GM18520 (cell line): ENCODE measurements around the gene FBXL7.

Source experiments
- ATAC-seq: cut with Tn5 transposase; IDR thresholded peaks from one replicate; pipeline ENCODE4 v1.9.1; 2021; ENCODE audit not compliant: unreplicated experiment

The FBXL7 gene

GRCh38 chr5:15752663-15753285, 252.8 kb downstream of the FBXL7 start:
- no peak for ATAC-seq

- ATAC-seq = no peak
Observed at GRCh38 chr5:15753752-15754151, 253.8 kb downstream of the FBXL7 start.

GRCh38 chr5:15757103-15757502, 257.1 kb downstream of the FBXL7 start:
- ATAC-seq = no peak

GRCh38 chr5:15757619-15758018, 257.6 kb downstream of the FBXL7 start:
- ATAC-seq = no peak

GRCh38 chr5:15762668-15763067, 262.7 kb downstream of the FBXL7 start:
- ATAC-seq = no peak

- no peak for ATAC-seq
Observed at GRCh38 chr5:15763754-15764153, 263.8 kb downstream of the FBXL7 start.

GRCh38 chr5:15768936-15769335, 269.0 kb downstream of the FBXL7 start:
- ATAC-seq = no peak

GRCh38 chr5:15772131-15772530, 272.2 kb downstream of the FBXL7 start:
- ATAC-seq = no peak

- ATAC-seq = no peak
Observed at GRCh38 chr5:15774632-15775031, 274.7 kb downstream of the FBXL7 start.

- no peak for ATAC-seq
Observed at GRCh38 chr5:15776346-15776745, 276.4 kb downstream of the FBXL7 start.

GRCh38 chr5:15783734-15784133, 283.8 kb downstream of the FBXL7 start:
- no peak for ATAC-seq

- no peak for ATAC-seq
Observed at GRCh38 chr5:15785531-15785981, 285.6 kb downstream of the FBXL7 start.

- ATAC-seq = no peak
Observed at GRCh38 chr5:15786326-15786725, 286.3 kb downstream of the FBXL7 start.

- ATAC-seq = no peak
Observed at GRCh38 chr5:15786884-15787283, 286.9 kb downstream of the FBXL7 start.

- ATAC-seq = no peak
Observed at GRCh38 chr5:15787681-15788080, 287.7 kb downstream of the FBXL7 start.

- ATAC-seq = no peak
Observed at GRCh38 chr5:15789642-15790041, 289.7 kb downstream of the FBXL7 start.

- no peak for ATAC-seq
Observed at GRCh38 chr5:15790446-15791018, 290.6 kb downstream of the FBXL7 start.

- no peak for ATAC-seq
Observed at GRCh38 chr5:15791274-15791673, 291.3 kb downstream of the FBXL7 start.

- no peak for ATAC-seq
Observed at GRCh38 chr5:15791859-15792258, 291.9 kb downstream of the FBXL7 start.

- no peak for ATAC-seq
Observed at GRCh38 chr5:15794052-15794985, 294.3 kb downstream of the FBXL7 start.

GRCh38 chr5:15796096-15796495, 296.1 kb downstream of the FBXL7 start:
- ATAC-seq = no peak

- ATAC-seq = no peak
Observed at GRCh38 chr5:15796557-15796956, 296.6 kb downstream of the FBXL7 start.
